Stimulated activated CD4-positive, alpha-beta T cell treated with anti-CD3 and anti-CD28 coated beads, Interleukin-15, amount 100 ng/mL, for 48 hours (primary cell): Measurements from ENCODE around the gene ARHGAP22.

Experiments used
- DNase-seq, 2 donors: peaks; one replicate each; pipeline ENCODE4 v3.0.0-alpha.2; 2020; ENCODE audit warnings: low read depth in 2 of 2

The ARHGAP22 gene

GRCh38 chr10:48533540-48533939 is 71.3 kb downstream of the ARHGAP22 start:
- no peak for DNase-seq

GRCh38 chr10:48531486-48531885 is 73.4 kb downstream of the ARHGAP22 start:
- no peak for DNase-seq

GRCh38 chr10:48529331-48529730 is 75.5 kb downstream of the ARHGAP22 start:
- no peak for DNase-seq

DNA sequence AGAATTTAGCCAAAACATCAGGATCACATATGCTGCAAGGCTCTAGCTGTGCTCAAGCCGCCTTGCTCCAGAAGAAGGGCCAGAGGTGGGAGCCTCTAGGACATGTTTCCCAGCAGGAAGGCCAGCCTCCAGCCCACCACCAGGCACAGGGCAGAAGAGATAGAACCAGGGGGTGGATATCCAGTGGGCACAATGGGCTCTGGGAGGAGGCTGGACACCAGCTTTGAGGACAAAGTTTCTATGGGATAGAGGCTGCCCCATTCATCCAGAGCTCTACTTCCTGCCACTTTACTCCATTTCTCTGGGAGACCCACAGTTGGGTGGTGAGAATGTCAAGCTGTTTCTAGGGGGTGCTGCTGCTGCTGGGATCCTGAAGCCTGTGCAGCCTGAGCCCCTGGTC is 77.1 kb downstream of the ARHGAP22 start:
- DNase-seq, result no peak

DNA sequence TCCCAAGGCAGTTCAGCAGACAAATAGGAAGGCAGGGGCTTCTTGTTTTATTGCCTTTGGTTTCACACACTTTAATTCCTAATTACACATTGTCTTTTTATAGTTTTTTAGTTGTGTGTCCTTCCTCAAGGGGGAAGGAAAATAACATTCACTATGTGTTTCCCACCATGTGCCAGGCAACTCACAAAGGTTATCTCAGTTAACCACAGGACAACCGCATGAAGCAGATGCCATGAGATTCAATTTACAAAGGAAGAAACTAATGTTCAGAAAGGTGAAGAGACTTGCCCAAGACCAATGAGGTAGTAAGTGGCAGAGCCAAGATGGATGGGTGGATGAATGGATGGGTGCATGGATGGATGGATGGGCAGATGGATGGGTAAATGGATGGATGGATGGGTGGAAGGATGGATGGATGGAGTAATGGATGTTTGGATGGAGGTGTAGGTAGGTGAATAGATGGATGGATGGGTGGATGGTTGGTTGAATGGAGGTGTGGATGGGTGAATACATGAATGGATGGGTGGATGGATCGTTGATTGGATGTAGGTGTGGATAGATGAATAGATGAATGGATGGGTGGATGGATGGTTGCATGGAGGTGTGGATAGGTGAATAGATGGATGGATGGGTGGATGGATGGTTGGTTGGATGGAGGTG is 77.9 kb downstream of the ARHGAP22 start:
- no peak for DNase-seq

GRCh38 chr10:48526011-48526821 is 78.7 kb downstream of the ARHGAP22 start:
- DNase-seq, result no peak

- DNase-seq, result no peak
Observed at GRCh38 chr10:48525113-48525512, 79.8 kb downstream of the ARHGAP22 start.

- no peak for DNase-seq
Observed at GRCh38 chr10:48523820-48524758, 80.8 kb downstream of the ARHGAP22 start.

DNA sequence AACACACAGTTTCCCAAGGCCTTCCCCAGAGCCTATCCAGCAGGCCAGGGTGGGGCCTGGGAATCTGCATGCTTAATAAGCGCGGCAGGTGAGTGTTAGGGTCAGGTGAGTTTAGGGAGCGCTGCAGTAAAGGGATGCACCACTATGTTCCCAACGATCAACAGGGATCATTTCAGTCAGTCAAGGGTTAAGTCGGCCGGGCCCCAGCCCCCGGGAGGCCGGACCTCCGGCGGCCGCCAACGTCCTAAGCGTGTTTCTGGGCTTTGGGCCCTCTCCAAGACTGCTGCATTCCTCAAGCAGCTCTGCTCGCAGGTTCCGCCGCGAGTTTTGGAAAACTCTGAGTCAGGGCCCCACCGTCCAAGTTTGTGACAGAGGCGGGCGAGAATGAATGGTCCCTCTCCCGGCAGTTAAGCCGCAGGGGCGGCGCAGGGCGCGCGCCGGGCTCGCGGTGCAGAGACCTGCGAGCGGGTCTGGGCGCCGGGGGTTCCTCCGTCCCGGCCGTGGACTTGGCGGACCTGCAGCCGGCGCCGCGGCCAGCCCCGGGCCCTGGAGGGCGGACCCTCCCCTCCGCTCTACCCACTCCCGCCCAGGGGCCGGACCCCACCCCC is 81.6 kb downstream of the ARHGAP22 start:
- DNase-seq, result no peak

- DNase-seq, result no peak
Observed at GRCh38 chr10:48522011-48522765, 82.7 kb downstream of the ARHGAP22 start.

- no peak for DNase-seq
Observed at GRCh38 chr10:48520594-48520993, 84.3 kb downstream of the ARHGAP22 start.

DNA sequence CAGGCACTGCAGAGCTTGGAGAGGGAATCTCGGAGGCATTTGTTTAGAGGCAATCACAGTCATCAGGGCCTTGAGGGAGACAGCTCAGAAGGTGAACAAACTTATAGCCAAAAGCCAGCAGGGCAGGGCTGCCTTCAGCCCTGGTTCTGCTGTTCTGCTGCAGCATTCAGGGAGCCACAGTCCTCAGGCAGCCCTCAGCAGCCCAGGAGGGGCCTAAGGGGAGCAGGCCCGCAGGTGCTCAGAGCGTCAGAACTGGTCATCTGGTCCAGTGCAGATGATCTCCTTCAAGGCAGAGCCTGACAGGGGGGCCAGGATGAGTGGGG is 84.7 kb downstream of the ARHGAP22 start:
- no peak for DNase-seq

- no peak for DNase-seq
Observed at GRCh38 chr10:48519481-48520183, 85.2 kb downstream of the ARHGAP22 start.

- DNase-seq, result no peak
Observed at GRCh38 chr10:48518986-48519385, 85.9 kb downstream of the ARHGAP22 start.

GRCh38 chr10:48517911-48518811 is 86.7 kb downstream of the ARHGAP22 start:
- DNase-seq, result no peak

GRCh38 chr10:48517482-48517881 is 87.4 kb downstream of the ARHGAP22 start:
- DNase-seq, result no peak

DNA sequence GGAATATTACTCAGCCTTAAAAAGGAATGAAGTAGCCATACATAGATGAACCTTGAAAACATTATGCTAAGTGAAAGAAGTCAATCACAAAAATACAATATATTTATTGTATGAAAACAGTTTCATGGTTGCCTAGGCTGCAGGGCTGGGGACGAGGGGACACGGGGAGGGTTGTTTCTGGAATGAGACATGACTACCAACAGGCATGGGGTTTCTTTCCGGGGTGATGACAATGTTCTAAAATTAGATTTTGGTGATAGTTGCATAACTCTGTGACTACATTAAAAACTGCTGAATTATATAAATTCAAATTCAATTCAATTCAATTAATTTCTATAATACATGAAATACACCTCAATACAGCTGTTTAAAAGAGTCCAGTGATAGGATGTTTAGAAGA is 88.0 kb downstream of the ARHGAP22 start:
- DNase-seq, result no peak

DNA sequence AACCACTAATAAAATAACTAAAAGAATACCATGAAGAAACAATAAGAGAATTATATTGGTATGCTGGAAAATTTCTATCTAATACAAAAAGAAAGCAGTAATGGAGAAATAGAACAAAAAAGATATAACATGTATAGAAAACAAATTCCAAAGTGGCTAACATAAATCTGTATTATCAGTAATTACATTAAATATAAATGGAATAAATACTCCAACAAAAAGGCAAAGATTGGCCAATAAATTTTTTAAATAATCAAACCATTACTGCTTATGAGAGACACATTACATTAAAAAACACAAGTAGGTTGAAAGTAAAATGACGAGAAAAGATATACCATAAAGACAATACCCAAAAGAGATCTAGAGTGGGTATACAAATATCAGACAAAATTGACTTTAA is 90.0 kb downstream of the ARHGAP22 start:
- DNase-seq, result no peak

GRCh38 chr10:48514255-48514654 is 90.6 kb downstream of the ARHGAP22 start:
- no peak for DNase-seq

DNA sequence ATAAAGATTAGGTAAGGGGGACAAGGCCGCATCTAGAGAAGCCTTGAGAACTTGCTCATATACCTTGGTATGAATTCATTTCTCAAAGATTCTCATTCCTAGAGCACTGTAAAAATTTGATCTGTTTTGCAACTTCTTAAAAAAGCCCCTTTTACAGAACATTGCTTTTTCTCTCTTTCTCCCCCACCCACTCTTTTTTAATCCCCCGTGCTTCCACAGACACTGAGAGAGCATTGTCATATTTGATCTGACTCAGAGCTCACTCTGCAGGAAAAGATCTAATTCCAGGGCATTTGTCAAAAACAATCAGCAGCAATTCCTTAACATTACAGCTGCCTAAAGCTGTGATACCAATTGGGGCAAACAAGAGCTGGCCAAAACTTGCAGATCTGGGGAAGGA is 92.0 kb downstream of the ARHGAP22 start:
- DNase-seq, result no peak
